Measurements from ENCODE around the gene RABEP2. TPM values are rescaled to one million over a fixed set of nuclear protein-coding genes. Genes with fewer than 3 reads are reported as not detected.

The RABEP2 gene
- total and polyA plus RNA-seq, 2 donors (not counting 1 experiment from before 2014, with no cell fraction given) = 5.9 to 22.6 TPM

GRCh38 chr16:28935924-28936783, 11.1 kb upstream of the RABEP2 start:
- Histone ChIP-seq H3K79me2 (ENCODE audit: control insufficient read depth, insufficient read depth, low read length) (no peaks in the 10 kb centered on the region), H3K4me2 (ENCODE audit: extremely low read depth, insufficient read depth, low read length) (no peak overlapping the region), H3K27me3 (ENCODE audit: control insufficient read depth, insufficient read depth, low read length) (no peaks in the 10 kb centered on the region), H3K36me3 (ENCODE audit: control insufficient read depth, insufficient read depth, low read length) (no peaks in the 10 kb centered on the region), H3K9ac (ENCODE audit: insufficient read depth, low read length) (no peak overlapping the region), H3K4me3 (replicated peaks in 1 of 4; ENCODE audit: control extremely low read depth in 1 of 4, insufficient read depth in 1 of 4, low read depth in 3 of 4, low read length in 4 of 4) (peak overlapping the region in 2 of 4 experiments; percentile 2 to 5), H4K20me1 (ENCODE audit: control insufficient read depth, extremely low read depth, insufficient read depth, low read length) (no peaks in the 10 kb centered on the region), H3K27ac (ENCODE audit: insufficient read depth, low read length) (no peak overlapping the region), H3K4me1 (ENCODE audit: control insufficient read depth, extremely low read depth, insufficient read depth, low read length) (no peaks in the 10 kb centered on the region), H2AFZ (ENCODE audit: low read length) (peak overlapping the region; percentile 23), H3K9me3 (ENCODE audit: control insufficient read depth, insufficient read depth, low read depth, low read length) (no peaks in the 10 kb centered on the region)
- DNase-seq (ENCODE audit: low read depth in 2 of 2) = peak; percentile 51 to 57
- no peak for TF ChIP-seq CTCF (conservative IDR thresholded peaks at IDR 0.05 in 1 of 2, IDR thresholded peaks at IDR 0.05 in 1 of 2; ENCODE audit: low read depth in 1 of 2, low read length in 2 of 2)
- no peak for TF ChIP-seq EZH2 (IDR thresholded peaks at IDR 0.05; ENCODE audit: low read length, missing control alignments)

- H3K4me2 ChIP-seq (ENCODE audit: extremely low read depth, insufficient read depth, low read length) = no peak overlapping the region
- no peaks in the 10 kb centered on the region for H3K9me3 ChIP-seq (ENCODE audit: control insufficient read depth, insufficient read depth, low read depth, low read length)
- no peaks in the 10 kb centered on the region for H3K79me2 ChIP-seq (ENCODE audit: control insufficient read depth, insufficient read depth, low read length)
- H3K36me3 ChIP-seq (ENCODE audit: control insufficient read depth, insufficient read depth, low read length) = no peaks in the 10 kb centered on the region
- no peaks in the 10 kb centered on the region for H3K4me1 ChIP-seq (ENCODE audit: control insufficient read depth, extremely low read depth, insufficient read depth, low read length)
- H3K9ac ChIP-seq (ENCODE audit: insufficient read depth, low read length) = no peak overlapping the region
- TF ChIP-seq CTCF (conservative IDR thresholded peaks at IDR 0.05 in 1 of 2, IDR thresholded peaks at IDR 0.05 in 1 of 2; ENCODE audit: low read depth in 1 of 2, low read length in 2 of 2) (no peak), EZH2 (IDR thresholded peaks at IDR 0.05; ENCODE audit: low read length, missing control alignments) (no peak)
- H3K4me3 ChIP-seq (replicated peaks in 1 of 4; ENCODE audit: control extremely low read depth in 1 of 4, insufficient read depth in 1 of 4, low read depth in 3 of 4, low read length in 4 of 4) = no peak overlapping the region
- no peaks in the 10 kb centered on the region for H4K20me1 ChIP-seq (ENCODE audit: control insufficient read depth, extremely low read depth, insufficient read depth, low read length)
- no peaks in the 10 kb centered on the region for H3K27me3 ChIP-seq (ENCODE audit: control insufficient read depth, insufficient read depth, low read length)
- DNase-seq (ENCODE audit: low read depth in 2 of 2) = no peak
- H3K27ac ChIP-seq (ENCODE audit: insufficient read depth, low read length) = no peak overlapping the region
- H2AFZ ChIP-seq (ENCODE audit: low read length) = no peak overlapping the region
Observed at GRCh38 chr16:28935346-28935745, 10.3 kb upstream of the RABEP2 start.

- Histone ChIP-seq H4K20me1 (ENCODE audit: control insufficient read depth, extremely low read depth, insufficient read depth, low read length) (no peaks in the 10 kb centered on the region), H3K4me2 (ENCODE audit: extremely low read depth, insufficient read depth, low read length) (no peak overlapping the region), H3K4me3 (replicated peaks in 1 of 4; ENCODE audit: control extremely low read depth in 1 of 4, insufficient read depth in 1 of 4, low read depth in 3 of 4, low read length in 4 of 4) (no peak overlapping the region), H2AFZ (ENCODE audit: low read length) (no peak overlapping the region), H3K27me3 (ENCODE audit: control insufficient read depth, insufficient read depth, low read length) (no peaks in the 10 kb centered on the region), H3K4me1 (ENCODE audit: control insufficient read depth, extremely low read depth, insufficient read depth, low read length) (no peaks in the 10 kb centered on the region), H3K79me2 (ENCODE audit: control insufficient read depth, insufficient read depth, low read length) (no peaks in the 10 kb centered on the region), H3K36me3 (ENCODE audit: control insufficient read depth, insufficient read depth, low read length) (no peaks in the 10 kb centered on the region), H3K27ac (ENCODE audit: insufficient read depth, low read length) (no peak overlapping the region), H3K9me3 (ENCODE audit: control insufficient read depth, insufficient read depth, low read depth, low read length) (no peaks in the 10 kb centered on the region), H3K9ac (ENCODE audit: insufficient read depth, low read length) (no peak overlapping the region)
- DNase-seq (ENCODE audit: low read depth in 2 of 2) = no peak
- TF ChIP-seq EZH2 (IDR thresholded peaks at IDR 0.05; ENCODE audit: low read length, missing control alignments) = no peak
- TF ChIP-seq CTCF (conservative IDR thresholded peaks at IDR 0.05 in 1 of 2, IDR thresholded peaks at IDR 0.05 in 1 of 2; ENCODE audit: low read depth in 1 of 2, low read length in 2 of 2) = no peak
Observed at GRCh38 chr16:28933171-28933570, 8.1 kb upstream of the RABEP2 start.
